ENCODE measurements around the gene GRIN2C. TPM values are rescaled to one million over a fixed set of nuclear protein-coding genes. Genes with fewer than 3 reads are reported as not detected.

GRIN2C gene
- total and polyA plus RNA-seq, 9 of the 15 experiments (the other 6 are each of a cell fraction or from before 2014, with no cell fraction given) = under 0.01 to 0.33 (median 0.10) TPM; not detected in 2

- TF ChIP-seq ZBTB8A (IDR thresholded peaks at IDR 0.05; ENCODE audit: partially characterized antibody) (no peak), HMG20A (CRISPR knock-in tag; conservative IDR thresholded peaks at IDR 0.05) (no peak), ZBED1 (IDR thresholded peaks at IDR 0.05) (no peak), ZNF444 (CRISPR knock-in tag; IDR thresholded peaks at IDR 0.05) (peak; percentile 35; the same call in 1 of the 2 replicates), ZNF668 (CRISPR knock-in tag; IDR thresholded peaks at IDR 0.05) (no peak), NONO (IDR thresholded peaks at IDR 0.05; ENCODE audit: low read depth in 2 of 2, low read length in 1 of 2) (no peak), E2F3 (CRISPR knock-in tag; IDR thresholded peaks at IDR 0.05) (no peak), ZNF217 (CRISPR knock-in tag; IDR thresholded peaks at IDR 0.05) (no peak), SRSF3 (IDR thresholded peaks at IDR 0.05; ENCODE audit: insufficient read depth, low read length) (no peak), POLR2G (IDR thresholded peaks at IDR 0.05; ENCODE audit: low read depth, low read length) (no peak), NELFE (IDR thresholded peaks at IDR 0.05; ENCODE audit: insufficient read depth, insufficient read length) (no peak), ZBTB26 (CRISPR knock-in tag; IDR thresholded peaks at IDR 0.05) (peak; percentile 91), ASH1L (IDR thresholded peaks at IDR 0.05; ENCODE audit: borderline replicate concordance, low read depth, partially characterized antibody) (no peak), ZBTB33 (CRISPR knock-in tag; IDR thresholded peaks at IDR 0.05) (no peak), ZNF23 (CRISPR knock-in tag; IDR thresholded peaks at IDR 0.05) (no peak)
- TF ChIP-seq, protein P1, sequence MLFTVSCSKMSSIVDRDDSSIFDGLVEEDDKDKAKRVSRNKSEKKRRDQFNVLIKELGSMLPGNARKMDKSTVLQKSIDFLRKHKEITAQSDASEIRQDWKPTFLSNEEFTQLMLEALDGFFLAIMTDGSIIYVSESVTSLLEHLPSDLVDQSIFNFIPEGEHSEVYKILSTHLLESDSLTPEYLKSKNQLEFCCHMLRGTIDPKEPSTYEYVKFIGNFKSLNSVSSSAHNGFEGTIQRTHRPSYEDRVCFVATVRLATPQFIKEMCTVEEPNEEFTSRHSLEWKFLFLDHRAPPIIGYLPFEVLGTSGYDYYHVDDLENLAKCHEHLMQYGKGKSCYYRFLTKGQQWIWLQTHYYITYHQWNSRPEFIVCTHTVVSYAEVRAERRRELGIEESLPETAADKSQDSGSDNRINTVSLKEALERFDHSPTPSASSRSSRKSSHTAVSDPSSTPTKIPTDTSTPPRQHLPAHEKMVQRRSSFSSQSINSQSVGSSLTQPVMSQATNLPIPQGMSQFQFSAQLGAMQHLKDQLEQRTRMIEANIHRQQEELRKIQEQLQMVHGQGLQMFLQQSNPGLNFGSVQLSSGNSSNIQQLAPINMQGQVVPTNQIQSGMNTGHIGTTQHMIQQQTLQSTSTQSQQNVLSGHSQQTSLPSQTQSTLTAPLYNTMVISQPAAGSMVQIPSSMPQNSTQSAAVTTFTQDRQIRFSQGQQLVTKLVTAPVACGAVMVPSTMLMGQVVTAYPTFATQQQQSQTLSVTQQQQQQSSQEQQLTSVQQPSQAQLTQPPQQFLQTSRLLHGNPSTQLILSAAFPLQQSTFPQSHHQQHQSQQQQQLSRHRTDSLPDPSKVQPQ (CRISPR knock-in tag; IDR thresholded peaks at IDR 0.05; ENCODE audit: borderline replicate concordance) = no peak
- TF ChIP-seq, protein P2, sequence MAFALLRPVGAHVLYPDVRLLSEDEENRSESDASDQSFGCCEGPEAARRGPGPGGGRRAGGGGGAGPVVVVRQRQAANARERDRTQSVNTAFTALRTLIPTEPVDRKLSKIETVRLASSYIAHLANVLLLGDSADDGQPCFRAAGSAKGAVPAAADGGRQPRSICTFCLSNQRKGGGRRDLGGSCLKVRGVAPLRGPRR (CRISPR knock-in tag; IDR thresholded peaks at IDR 0.05) = no peak
- TF ChIP-seq, protein P3, sequence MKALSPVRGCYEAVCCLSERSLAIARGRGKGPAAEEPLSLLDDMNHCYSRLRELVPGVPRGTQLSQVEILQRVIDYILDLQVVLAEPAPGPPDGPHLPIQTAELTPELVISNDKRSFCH (CRISPR knock-in tag; IDR thresholded peaks at IDR 0.05) = no peak
- TF ChIP-seq, protein P3 (tag; IDR thresholded peaks at IDR 0.05) = peak; percentile 66; the same call in 1 of the 2 replicates
- TF ChIP-seq, protein P4, sequence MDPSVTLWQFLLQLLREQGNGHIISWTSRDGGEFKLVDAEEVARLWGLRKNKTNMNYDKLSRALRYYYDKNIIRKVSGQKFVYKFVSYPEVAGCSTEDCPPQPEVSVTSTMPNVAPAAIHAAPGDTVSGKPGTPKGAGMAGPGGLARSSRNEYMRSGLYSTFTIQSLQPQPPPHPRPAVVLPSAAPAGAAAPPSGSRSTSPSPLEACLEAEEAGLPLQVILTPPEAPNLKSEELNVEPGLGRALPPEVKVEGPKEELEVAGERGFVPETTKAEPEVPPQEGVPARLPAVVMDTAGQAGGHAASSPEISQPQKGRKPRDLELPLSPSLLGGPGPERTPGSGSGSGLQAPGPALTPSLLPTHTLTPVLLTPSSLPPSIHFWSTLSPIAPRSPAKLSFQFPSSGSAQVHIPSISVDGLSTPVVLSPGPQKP (CRISPR knock-in tag; IDR thresholded peaks at IDR 0.05) = no peak
Observed at GRCh38 chr17:74868251-74868907, 8.7 kb upstream of the GRIN2C start (continued).

Data from K562 (cell line).